Dendritic cell treated with granulocyte-macrophage colony-stimulating factor and Interleukin-4, amounts not matched to agents 40 ng/mL and 50 ng/mL, for 4 days (primary cell): ENCODE results near the gene RANBP1.

Source experiments
- H3K27ac Mint-ChIP-seq: one replicate; pipeline ENCODE4 v1.8.0; 2022; ENCODE audit warnings: mild to moderate bottlenecking, mixed read lengths
- H3K27me3 Mint-ChIP-seq: one replicate; pipeline ENCODE4 v1.8.0; 2022; ENCODE audit warnings: mild to moderate bottlenecking, mixed read lengths
- H3K36me3 Mint-ChIP-seq: one replicate; pipeline ENCODE4 v1.8.0; 2022; ENCODE audit warnings: low read depth, mixed read lengths
- H3K4me1 Mint-ChIP-seq: one replicate; pipeline ENCODE4 v1.8.0; 2022; ENCODE audit warnings: low read depth, mixed read lengths
- H3K4me3 Mint-ChIP-seq: one replicate; pipeline ENCODE4 v1.8.0; 2022; ENCODE audit warnings: mild to moderate bottlenecking, moderate library complexity, mixed read lengths
- H3K9me3 Mint-ChIP-seq: one replicate; pipeline ENCODE4 v1.8.0; 2022; ENCODE audit warnings: mixed read lengths
- intact Hi-C: fragments of 100-400 bp; cut with micrococcal nuclease; formaldehyde crosslinking; loops from one replicate; pipeline ENCODE4 v1.15.0; 2022

The RANBP1 gene

GRCh38 chr22:20094197-20094807, 21.6 kb upstream of the RANBP1 start:
- intact Hi-C loops, result no loop called here
- H3K9me3 Mint-ChIP-seq, result no peaks in the 10 kb centered on the region
- no peaks in the 10 kb centered on the region for H3K27me3 Mint-ChIP-seq
- H3K4me3 Mint-ChIP-seq, result no peak overlapping the region
- H3K27ac Mint-ChIP-seq, result no peak overlapping the region
- peaks cover 11% of the 10 kb centered on the region for H3K4me1 Mint-ChIP-seq
- H3K36me3 Mint-ChIP-seq, result peaks cover 100% of the 10 kb centered on the region

- Mint-ChIP-seq H3K4me1 (peaks cover 4% of the 10 kb centered on the region), H3K27me3 (no peaks in the 10 kb centered on the region), H3K36me3 (peaks cover 100% of the 10 kb centered on the region), H3K27ac (no peak overlapping the region), H3K9me3 (no peaks in the 10 kb centered on the region), H3K4me3 (no peak overlapping the region)
- intact Hi-C loops, result no loop called here
These were observed 20.4 kb upstream of the RANBP1 start for GRCh38 chr22:20095521-20095920.

- Mint-ChIP-seq H3K36me3 (peaks cover 100% of the 10 kb centered on the region), H3K4me3 (no peak overlapping the region), H3K27ac (no peak overlapping the region), H3K27me3 (no peaks in the 10 kb centered on the region), H3K9me3 (no peaks in the 10 kb centered on the region), H3K4me1 (peaks cover 4% of the 10 kb centered on the region)
- intact Hi-C loops, result no loop called here
These were observed 19.1 kb upstream of the RANBP1 start for GRCh38 chr22:20096574-20097420.

GRCh38 chr22:20099099-20099711, 16.7 kb upstream of the RANBP1 start:
- Mint-ChIP-seq H3K4me3 (no peak overlapping the region), H3K36me3 (peaks cover 100% of the 10 kb centered on the region), H3K9me3 (no peaks in the 10 kb centered on the region), H3K4me1 (peaks cover 5% of the 10 kb centered on the region), H3K27ac (no peak overlapping the region), H3K27me3 (no peaks in the 10 kb centered on the region)
- intact Hi-C loops, result no loop called here

GRCh38 chr22:20101638-20102037, 14.3 kb upstream of the RANBP1 start:
- H3K9me3 Mint-ChIP-seq, result no peaks in the 10 kb centered on the region
- H3K4me1 Mint-ChIP-seq, result peaks cover 5% of the 10 kb centered on the region
- peaks cover 100% of the 10 kb centered on the region for H3K36me3 Mint-ChIP-seq
- H3K4me3 Mint-ChIP-seq, result no peak overlapping the region
- H3K27me3 Mint-ChIP-seq, result no peaks in the 10 kb centered on the region
- intact Hi-C loops, result no loop called here
- no peak overlapping the region for H3K27ac Mint-ChIP-seq

- Mint-ChIP-seq H3K9me3 (no peaks in the 10 kb centered on the region), H3K36me3 (peaks cover 100% of the 10 kb centered on the region)
These were observed 13.6 kb upstream of the RANBP1 start for GRCh38 chr22:20102203-20102780.

GRCh38 chr22:20105456-20106204, 10.3 kb upstream of the RANBP1 start:
- Mint-ChIP-seq H3K27me3 (no peaks in the 10 kb centered on the region), H3K27ac (no peak overlapping the region), H3K9me3 (no peaks in the 10 kb centered on the region), H3K36me3 (peaks cover 100% of the 10 kb centered on the region), H3K4me1 (peaks cover 5% of the 10 kb centered on the region), H3K4me3 (no peak overlapping the region)
- intact Hi-C loops, result no loop called here

More at GRCh38 chr22:20102203-20102780, 13.6 kb upstream of the RANBP1 start:
- Mint-ChIP-seq H3K27ac (no peak overlapping the region), H3K4me3 (no peak overlapping the region), H3K4me1 (peaks cover 5% of the 10 kb centered on the region), H3K27me3 (no peaks in the 10 kb centered on the region)
- intact Hi-C loops, result no loop called here

GRCh38 chr22:20106205-20106848, 9.6 kb upstream of the RANBP1 start:
- Mint-ChIP-seq H3K27me3 (no peaks in the 10 kb centered on the region), H3K9me3 (no peaks in the 10 kb centered on the region), H3K4me1 (peaks cover 5% of the 10 kb centered on the region), H3K4me3 (no peak overlapping the region), H3K36me3 (peaks cover 100% of the 10 kb centered on the region), H3K27ac (no peak overlapping the region)
- intact Hi-C loops, result no loop called here

GRCh38 chr22:20106849-20107237, 9.1 kb upstream of the RANBP1 start:
- Mint-ChIP-seq H3K9me3 (no peaks in the 10 kb centered on the region), H3K36me3 (peaks cover 100% of the 10 kb centered on the region), H3K4me3 (no peak overlapping the region), H3K4me1 (peaks cover under 1% of the 10 kb centered on the region), H3K27me3 (no peaks in the 10 kb centered on the region), H3K27ac (no peak overlapping the region)
- intact Hi-C loops, result no loop called here

- H3K36me3 Mint-ChIP-seq, result peaks cover 100% of the 10 kb centered on the region
- H3K27me3 Mint-ChIP-seq, result no peaks in the 10 kb centered on the region
- H3K27ac Mint-ChIP-seq, result no peak overlapping the region
- no peak overlapping the region for H3K4me3 Mint-ChIP-seq
- H3K9me3 Mint-ChIP-seq, result no peaks in the 10 kb centered on the region
- no peaks in the 10 kb centered on the region for H3K4me1 Mint-ChIP-seq
- intact Hi-C loops, result no loop called here
These were observed 8.4 kb upstream of the RANBP1 start for GRCh38 chr22:20107471-20107901.

GRCh38 chr22:20107951-20108756, 7.8 kb upstream of the RANBP1 start:
- Mint-ChIP-seq H3K9me3 (no peaks in the 10 kb centered on the region), H3K36me3 (peaks cover 100% of the 10 kb centered on the region), H3K27ac (no peak overlapping the region)

GRCh38 chr22:20108757-20109230, 7.1 kb upstream of the RANBP1 start:
- intact Hi-C loops, result no loop called here
- Mint-ChIP-seq H3K4me1 (no peaks in the 10 kb centered on the region), H3K9me3 (no peaks in the 10 kb centered on the region), H3K4me3 (no peak overlapping the region), H3K36me3 (peaks cover 100% of the 10 kb centered on the region), H3K27ac (no peak overlapping the region), H3K27me3 (no peaks in the 10 kb centered on the region)

More at GRCh38 chr22:20107951-20108756, 7.8 kb upstream of the RANBP1 start:
- H3K4me1 Mint-ChIP-seq, result no peaks in the 10 kb centered on the region
- intact Hi-C loops, result no loop called here
- H3K27me3 Mint-ChIP-seq, result no peaks in the 10 kb centered on the region
- H3K4me3 Mint-ChIP-seq, result no peak overlapping the region
